Trophoblast cell (in vitro differentiated cells and primary cell): ENCODE measurements around the gene CCDC148.

ENCODE experiments used
- DNase-seq, 2 donors: peaks; one replicate each; pipeline ENCODE4 v3.0.0-alpha.2; 2016
- H2AFZ ChIP-seq: 2 replicates; pipeline ENCODE4 v1.6.1; 2013; ENCODE audit warnings: low read length, moderate library complexity, mild to moderate bottlenecking; ENCODE audit not compliant: insufficient read depth, poor library complexity
- H2AK5ac ChIP-seq: 2 replicates; pipeline ENCODE4 v1.6.1; 2013; ENCODE audit warnings: mild to moderate bottlenecking, low read length
- H2BK120ac ChIP-seq: 2 replicates; pipeline ENCODE4 v1.6.1; 2013; ENCODE audit warnings: low read length, mild to moderate bottlenecking, moderate library complexity; ENCODE audit not compliant: insufficient read depth, poor library complexity
- H2BK12ac ChIP-seq: 2 replicates; pipeline ENCODE4 v1.6.1; 2013; ENCODE audit warnings: mild to moderate bottlenecking, low read length, moderate library complexity
- H2BK5ac ChIP-seq: 2 replicates; pipeline ENCODE4 v1.6.1; 2013; ENCODE audit warnings: low read length, low read depth, moderate library complexity, mild to moderate bottlenecking; ENCODE audit not compliant: poor library complexity
- H3K14ac ChIP-seq: 2 replicates; pipeline ENCODE4 v1.6.1; 2013; ENCODE audit warnings: mild to moderate bottlenecking, low read length
- H3K18ac ChIP-seq: 2 replicates; pipeline ENCODE4 v1.6.1; 2013; ENCODE audit warnings: mild to moderate bottlenecking, low read length
- H3K23ac ChIP-seq: 2 replicates; pipeline ENCODE4 v1.6.1; 2013; ENCODE audit warnings: low read length
- H3K27ac ChIP-seq: 2 replicates; pipeline ENCODE4 v1.5.1; 2013; ENCODE audit warnings: low read depth, mild to moderate bottlenecking, inconsistent platforms, low read length, moderate library complexity
- H3K27me3 ChIP-seq: 2 replicates; pipeline ENCODE4 v1.6.1; 2013; ENCODE audit warnings: inconsistent platforms, mild to moderate bottlenecking, low read length, moderate library complexity; ENCODE audit not compliant: insufficient read depth
- H3K36me3 ChIP-seq, 2 experiments: 1 replicate in 1 of 2; 2 replicates in 1 of 2; pipeline ENCODE4 v1.6.1; 2013; ENCODE audit warnings: low read length in 2 of 2, mild to moderate bottlenecking in 2 of 2, moderate library complexity in 1 of 2; ENCODE audit not compliant: insufficient read depth in 2 of 2, control insufficient read depth in 1 of 2
- H3K4ac ChIP-seq: 2 replicates; pipeline ENCODE4 v1.6.1; 2013; ENCODE audit warnings: low read depth, mild to moderate bottlenecking, low read length, moderate library complexity
- H3K4me1 ChIP-seq, 2 experiments: 1 replicate in 1 of 2; 2 replicates in 1 of 2; pipeline ENCODE4 v1.6.1; 2013; ENCODE audit warnings: low read length in 2 of 2, mild to moderate bottlenecking in 2 of 2, moderate library complexity in 1 of 2; ENCODE audit not compliant: insufficient read depth in 2 of 2, control insufficient read depth in 1 of 2
- H3K4me2 ChIP-seq: 2 replicates; pipeline ENCODE4 v1.6.1; 2013; ENCODE audit warnings: inconsistent platforms, mild to moderate bottlenecking, low read length, moderate library complexity
- H3K4me3 ChIP-seq: 2 replicates; pipeline ENCODE4 v1.5.1; 2013; ENCODE audit warnings: mild to moderate bottlenecking, low read depth, low read length, inconsistent platforms
- H3K79me1 ChIP-seq: one replicate; pipeline ENCODE4 v1.6.1; 2013; ENCODE audit warnings: low read length
- H3K79me2 ChIP-seq: 2 replicates; pipeline ENCODE4 v1.6.1; 2013; ENCODE audit warnings: low read length, mild to moderate bottlenecking; ENCODE audit not compliant: control insufficient read depth, insufficient read depth, poor library complexity
- H3K9ac ChIP-seq: 2 replicates; pipeline ENCODE4 v1.6.1; 2013; ENCODE audit warnings: mild to moderate bottlenecking, low read length
- H3K9me3 ChIP-seq: 2 replicates; pipeline ENCODE4 v1.6.1; 2013; ENCODE audit warnings: low read depth, mild to moderate bottlenecking, control low read depth, inconsistent platforms, low read length; ENCODE audit not compliant: insufficient read depth
- H4K12ac ChIP-seq: 2 replicates; pipeline ENCODE4 v1.6.1; 2013; ENCODE audit warnings: low read depth, mild to moderate bottlenecking, low read length, moderate library complexity
- H4K8ac ChIP-seq: 2 replicates; pipeline ENCODE4 v1.6.1; 2013; ENCODE audit warnings: low read depth, mild to moderate bottlenecking, low read length, moderate library complexity
- H4K91ac ChIP-seq: one replicate; pipeline ENCODE4 v1.6.1; 2013; ENCODE audit warnings: low read depth, mild to moderate bottlenecking, low read length, moderate library complexity
- WGBS: extraction: QIAGEN DNeasy Blood & Tissue Kit; methylation state at CpG from one replicate; pipeline ENCODE4 v1.1.7; 2013; ENCODE audit warnings: missing lambda C conversion rate; ENCODE audit not compliant: insufficient read length, insufficient coverage; ENCODE audit errors: extremely low coverage; 5-methylcytosine and 5-hydroxymethylcytosine counted together

The CCDC148 gene

DNA sequence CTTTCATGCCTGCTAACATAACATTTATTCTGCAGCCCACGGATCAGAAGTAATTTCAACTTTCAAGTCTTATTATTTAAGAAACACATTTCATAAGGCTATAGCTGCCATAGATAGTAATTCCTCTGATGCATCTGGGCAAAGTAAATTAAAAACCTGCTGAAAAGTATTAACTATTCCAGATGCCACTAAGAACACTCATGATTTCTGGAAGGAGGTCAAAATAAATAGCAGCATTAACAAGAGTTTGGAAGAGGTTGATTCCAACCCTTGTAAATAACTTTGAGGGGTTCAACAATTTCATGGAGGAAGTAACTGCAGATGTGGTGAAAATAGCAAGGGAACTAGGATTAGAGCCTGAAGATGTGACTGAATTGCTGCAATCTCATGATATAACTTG, 77.6 kb downstream of the CCDC148 start:
- no CpG with 5 or more reads among the region's 1 CpG for WGBS

DNA sequence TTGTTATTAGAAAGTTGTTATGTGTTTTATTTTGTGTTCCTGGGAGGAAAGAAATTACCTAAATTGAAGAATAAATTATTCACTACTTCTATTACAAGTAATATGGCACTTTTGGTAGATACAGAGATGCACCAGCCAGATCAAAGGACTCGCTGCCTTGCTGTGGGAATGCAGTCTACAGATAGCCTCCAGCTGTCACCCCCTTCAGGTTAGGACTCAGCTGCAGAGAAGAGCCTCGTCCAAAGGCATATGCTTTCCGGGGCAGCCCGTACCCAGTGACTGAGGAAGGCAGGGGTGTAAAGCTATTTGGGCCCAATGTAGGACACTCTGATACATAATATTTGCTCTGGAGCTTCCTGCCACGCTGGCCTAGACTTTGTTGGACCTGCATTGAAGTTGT, 90.2 kb downstream of the CCDC148 start:
- no peaks in the 10 kb centered on the region for H3K79me1 ChIP-seq
- no peak overlapping the region for H2BK120ac ChIP-seq
- no peaks in the 10 kb centered on the region for H3K4me1 ChIP-seq
- H3K23ac ChIP-seq = no peak overlapping the region
- H3K9me3 ChIP-seq = no peaks in the 10 kb centered on the region
- no peak overlapping the region for H4K91ac ChIP-seq
- H3K14ac ChIP-seq = no peak overlapping the region
- H4K12ac ChIP-seq = no peak overlapping the region
- no peak overlapping the region for H3K9ac ChIP-seq
- H2BK12ac ChIP-seq = no peak overlapping the region
- WGBS = no CpG with 5 or more reads among the region's 5 CpGs
- no peaks in the 10 kb centered on the region for H3K27me3 ChIP-seq
- H2AFZ ChIP-seq = no peak overlapping the region
- H3K18ac ChIP-seq = no peak overlapping the region
- H3K79me2 ChIP-seq = no peaks in the 10 kb centered on the region
- no peak overlapping the region for H2AK5ac ChIP-seq
- no peak overlapping the region for H3K4me3 ChIP-seq
- H3K4me2 ChIP-seq = no peak overlapping the region
- no peak for DNase-seq
- no peak overlapping the region for H2BK5ac ChIP-seq
- no peak overlapping the region for H4K8ac ChIP-seq
- H3K4ac ChIP-seq = no peak overlapping the region
- H3K27ac ChIP-seq = no peak overlapping the region
- no peaks in the 10 kb centered on the region for H3K36me3 ChIP-seq

More for the DNA sequence above, 77.6 kb downstream of the CCDC148 start:
- no peaks in the 10 kb centered on the region for H3K27me3 ChIP-seq
- no peak overlapping the region for H2BK5ac ChIP-seq
- H3K9ac ChIP-seq = no peak overlapping the region
- H2BK12ac ChIP-seq = no peak overlapping the region
- no peak overlapping the region for H4K12ac ChIP-seq
- no peak overlapping the region for H3K27ac ChIP-seq
- no peaks in the 10 kb centered on the region for H3K36me3 ChIP-seq
- H3K18ac ChIP-seq = no peak overlapping the region
- no peak overlapping the region for H2BK120ac ChIP-seq
- no peak overlapping the region for H3K4me2 ChIP-seq
- H3K14ac ChIP-seq = no peak overlapping the region
- H3K79me2 ChIP-seq = no peaks in the 10 kb centered on the region
- no peak overlapping the region for H3K4ac ChIP-seq
- no peaks in the 10 kb centered on the region for H3K4me1 ChIP-seq
- no peak overlapping the region for H4K91ac ChIP-seq
- H2AFZ ChIP-seq = no peak overlapping the region
- H3K9me3 ChIP-seq = no peaks in the 10 kb centered on the region
- H3K23ac ChIP-seq = no peak overlapping the region
- no peak for DNase-seq
- H3K4me3 ChIP-seq = no peak overlapping the region
- no peaks in the 10 kb centered on the region for H3K79me1 ChIP-seq
- no peak overlapping the region for H2AK5ac ChIP-seq
- H4K8ac ChIP-seq = no peak overlapping the region

DNA sequence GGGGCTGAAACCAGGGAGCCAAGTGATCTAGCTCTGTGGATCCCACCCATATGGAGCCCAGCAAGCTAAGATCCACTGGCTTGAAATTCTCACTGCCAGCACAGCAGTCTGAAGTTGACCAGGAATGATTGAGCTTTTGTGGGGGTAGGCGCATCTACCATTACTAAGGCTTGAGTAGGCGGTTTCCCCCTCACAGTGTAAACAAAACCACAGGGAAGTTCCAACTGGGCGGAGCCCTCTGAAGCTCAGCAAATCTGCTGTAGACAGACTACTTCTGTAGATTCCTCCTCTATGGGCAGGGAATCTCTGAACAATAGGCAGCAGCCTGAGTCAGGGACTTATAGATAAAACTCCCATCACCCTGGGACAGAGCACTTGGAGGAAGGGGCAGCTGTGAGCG, 96.7 kb downstream of the CCDC148 start:
- Histone ChIP-seq H2AFZ (no peak overlapping the region), H2AK5ac (no peak overlapping the region), H3K9ac (no peak overlapping the region), H3K27ac (no peak overlapping the region), H3K27me3 (no peaks in the 10 kb centered on the region), H4K12ac (no peak overlapping the region), H3K18ac (no peak overlapping the region), H3K4me3 (no peak overlapping the region), H3K23ac (no peak overlapping the region), H3K4me1 (no peaks in the 10 kb centered on the region), H2BK12ac (no peak overlapping the region), H3K79me2 (no peaks in the 10 kb centered on the region), H2BK5ac (no peak overlapping the region), H3K14ac (no peak overlapping the region), H3K4me2 (no peak overlapping the region), H4K8ac (no peak overlapping the region), H3K4ac (no peak overlapping the region), H4K91ac (no peak overlapping the region), H3K36me3 (no peaks in the 10 kb centered on the region), H3K79me1 (no peaks in the 10 kb centered on the region), H3K9me3 (no peaks in the 10 kb centered on the region), H2BK120ac (no peak overlapping the region)
- no CpG with 5 or more reads among the region's 4 CpGs for WGBS
- no peak for DNase-seq

DNA sequence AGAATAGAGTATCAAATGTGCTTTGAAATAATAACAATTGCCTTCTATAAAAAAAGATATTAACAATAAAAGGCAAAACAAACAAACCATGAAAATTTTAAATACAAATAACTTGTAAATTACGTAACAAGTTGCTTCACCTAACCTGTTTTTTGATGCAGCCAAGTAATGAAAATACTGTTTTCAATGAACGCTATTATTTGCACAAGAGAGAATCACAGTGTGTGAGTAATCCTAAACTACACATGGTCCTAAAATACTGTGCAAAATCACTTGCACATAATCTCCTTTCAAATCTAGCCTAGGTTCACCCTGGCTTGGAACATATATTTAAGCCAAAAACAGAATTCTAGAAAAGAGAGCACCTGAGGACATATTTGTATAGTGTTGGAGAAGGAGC, 98.9 kb downstream of the CCDC148 start:
- Histone ChIP-seq H3K27ac (no peak overlapping the region), H4K12ac (no peak overlapping the region), H3K23ac (no peak overlapping the region), H4K8ac (no peak overlapping the region), H3K4ac (no peak overlapping the region), H2AFZ (no peak overlapping the region), H3K36me3 (no peaks in the 10 kb centered on the region), H3K14ac (no peak overlapping the region), H3K9ac (no peak overlapping the region), H3K9me3 (no peaks in the 10 kb centered on the region), H3K4me3 (no peak overlapping the region), H4K91ac (no peak overlapping the region), H2AK5ac (no peak overlapping the region), H2BK120ac (no peak overlapping the region), H3K79me1 (no peaks in the 10 kb centered on the region), H3K27me3 (no peaks in the 10 kb centered on the region), H2BK5ac (no peak overlapping the region), H3K4me1 (no peaks in the 10 kb centered on the region), H2BK12ac (no peak overlapping the region), H3K4me2 (no peak overlapping the region), H3K18ac (no peak overlapping the region), H3K79me2 (no peaks in the 10 kb centered on the region)
- no peak for DNase-seq
- no CpG with 5 or more reads among the region's 2 CpGs for WGBS
